Measurements from ENCODE around the gene LCE1D.

The LCE1D gene

DNA sequence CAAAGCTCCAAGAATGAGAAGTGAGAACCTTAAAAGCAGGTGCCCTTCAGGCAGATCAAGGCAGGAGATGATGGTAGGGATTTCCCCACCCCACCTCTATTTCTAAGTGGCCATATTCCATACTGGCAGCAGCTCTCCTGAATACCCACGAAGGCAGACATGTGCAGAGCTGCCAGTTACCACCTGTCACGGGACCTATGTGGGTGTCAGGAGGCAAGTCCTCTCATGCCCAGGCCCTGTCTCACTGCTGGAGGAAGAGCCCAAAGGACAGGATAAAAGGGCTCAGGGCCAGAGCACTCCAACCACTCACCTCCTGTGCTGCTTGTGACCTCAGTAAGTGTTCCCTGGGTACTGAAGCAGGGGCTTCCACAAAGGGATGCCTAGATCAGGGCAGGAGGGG is 14.5 kb downstream of the LCE1D start:
- peak; percentile 31 for DNase-seq (ENCODE audit: low read depth, low spot score)
- H3K27ac ChIP-seq: no peak overlapping the region

DNA sequence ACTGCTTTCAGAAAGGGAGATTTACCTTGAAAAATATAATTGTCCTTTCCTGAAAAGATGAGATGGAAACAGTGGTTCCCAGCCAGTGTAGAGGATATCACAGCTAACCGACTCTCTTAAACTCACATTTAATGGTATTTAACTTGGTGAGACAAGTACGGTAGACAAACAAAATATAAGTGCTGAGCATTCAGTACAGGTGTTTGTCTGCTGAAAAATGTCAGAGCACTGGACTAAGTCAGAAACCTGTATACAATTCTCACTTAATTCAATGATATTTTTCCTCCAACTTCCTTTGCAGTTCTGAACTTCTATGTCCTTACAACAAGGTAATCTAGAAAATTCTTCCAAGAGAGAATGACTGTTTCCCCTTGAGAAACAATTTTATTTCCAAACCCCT is 15.2 kb downstream of the LCE1D start, which contains the start of gene LCE1B:
TSS of gene LCE1B (plus strand) at position 301 of the 400 bp plus-strand sequence. CDS start 476 bp downstream, outside the sequence.
- H3K27ac ChIP-seq: no peak within 1 kb of the TSS
- DNase-seq (ENCODE audit: low read depth, low spot score): no peak

DNA sequence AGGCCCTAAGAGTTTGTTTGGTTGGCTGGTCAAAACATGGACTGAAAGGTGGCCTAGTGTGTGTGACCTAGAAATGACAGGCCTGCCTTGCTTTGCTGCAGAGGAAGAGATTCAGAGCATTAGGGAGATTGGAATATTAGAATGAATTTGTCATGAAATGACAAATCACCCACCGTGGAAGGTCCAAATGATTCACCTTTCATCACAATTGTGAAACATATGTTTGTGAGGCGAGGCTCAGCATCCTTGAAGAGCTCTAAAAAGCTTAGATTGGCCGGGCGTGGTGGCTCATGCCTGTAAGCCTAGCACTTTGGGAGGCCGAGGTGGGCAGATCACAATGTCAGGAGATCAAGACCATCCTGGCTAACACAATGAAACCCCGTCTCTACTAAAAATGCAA is 20.8 kb downstream of the LCE1D start:
- no peak overlapping the region for H3K27ac ChIP-seq
- peak; percentile 1 for DNase-seq (ENCODE audit: low read depth, low spot score)

DNA sequence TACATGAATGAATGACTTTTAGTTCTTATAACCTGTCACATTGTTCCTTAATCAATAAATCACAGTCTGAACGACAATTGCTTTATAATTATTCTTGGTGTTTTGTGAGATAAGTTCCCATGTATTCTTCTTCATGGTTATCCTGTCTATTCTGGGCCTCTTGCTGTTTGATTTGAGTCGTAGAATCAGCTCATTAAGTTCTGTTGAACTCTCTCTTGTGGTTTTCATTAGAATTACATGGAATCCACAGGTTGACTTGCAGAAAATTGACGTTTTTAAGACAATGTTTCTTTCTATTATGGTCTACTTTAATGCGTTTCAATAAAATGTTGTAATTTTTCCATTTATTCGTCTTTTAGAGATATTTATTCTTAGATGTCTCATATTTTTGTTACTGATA is 26.8 kb downstream of the LCE1D start:
- no peak for DNase-seq (ENCODE audit: low read depth, low spot score)

DNA sequence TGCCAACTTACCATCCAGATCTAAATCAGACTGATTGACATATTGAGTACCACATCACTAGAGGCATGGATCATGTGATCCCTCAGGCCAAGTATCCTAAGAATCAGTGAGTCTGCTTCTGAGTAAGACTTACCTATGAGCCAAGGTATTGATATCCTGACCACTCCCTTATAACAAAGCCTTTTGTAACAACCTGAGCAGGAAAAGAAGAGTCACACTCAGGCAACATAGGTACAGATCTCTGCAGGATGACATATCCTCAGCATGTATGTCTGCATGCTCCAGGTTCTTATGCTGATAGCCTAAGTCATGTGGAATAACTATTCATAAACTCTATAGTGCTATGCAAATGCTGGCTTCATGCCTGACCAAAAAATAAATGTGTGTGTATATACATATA is 28.4 kb downstream of the LCE1D start:
- no peak overlapping the region for H3K27ac ChIP-seq
- peak; percentile 36 for DNase-seq (ENCODE audit: low read depth, low spot score)

More for the DNA sequence above, 26.8 kb downstream of the LCE1D start:
- no peak overlapping the region for H3K27ac ChIP-seq

DNA sequence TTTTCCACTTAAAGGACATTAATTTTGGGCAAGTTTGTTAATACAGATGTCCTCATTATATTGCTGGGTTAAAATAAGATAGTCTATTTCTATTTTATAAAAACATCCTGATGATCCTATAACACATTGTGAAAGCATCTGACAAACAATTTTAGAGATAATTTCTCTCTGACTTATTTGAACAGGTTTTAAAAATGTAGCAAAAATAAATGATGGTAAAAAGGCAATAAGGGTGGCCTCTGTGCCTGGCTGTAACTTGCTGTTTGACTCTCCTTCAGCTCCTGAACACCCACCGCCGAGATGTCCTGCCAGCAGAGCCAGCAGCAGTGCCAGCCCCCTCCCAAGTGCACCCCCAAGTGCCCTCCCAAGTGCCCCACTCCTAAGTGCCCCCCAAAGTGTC is 30.7 kb downstream of the LCE1D start, which contains the start of gene LCE1A:
TSS of gene LCE1A (plus strand) at position 301 of the 400 bp plus-strand sequence. CDS start at position 301, 0 bp downstream.
- no peak within 1 kb of the TSS for H3K27ac ChIP-seq
- DNase-seq (ENCODE audit: low read depth, low spot score): no peak

DNA sequence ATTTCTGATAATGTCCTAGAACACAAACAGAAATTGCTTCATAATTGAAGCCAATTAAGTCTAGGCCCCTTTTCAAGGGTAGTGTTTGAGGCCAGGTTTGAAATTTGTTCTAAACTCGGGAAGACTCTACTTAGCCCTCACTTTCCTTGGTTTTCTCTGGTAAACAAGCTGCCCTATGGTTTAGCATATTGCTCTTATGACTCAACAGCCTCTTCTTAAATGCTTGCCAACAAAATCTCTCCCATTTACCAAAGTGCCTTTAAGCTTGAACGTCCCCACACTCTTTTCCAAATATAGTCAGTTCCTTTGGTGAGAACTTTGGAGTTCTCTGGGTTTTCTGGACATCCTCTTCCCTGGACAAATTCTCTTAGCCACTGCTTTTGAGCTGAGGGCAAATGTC is 40.3 kb downstream of the LCE1D start:
- DNase-seq (ENCODE audit: low read depth, low spot score): no peak
- no peak overlapping the region for H3K27ac ChIP-seq

DNA sequence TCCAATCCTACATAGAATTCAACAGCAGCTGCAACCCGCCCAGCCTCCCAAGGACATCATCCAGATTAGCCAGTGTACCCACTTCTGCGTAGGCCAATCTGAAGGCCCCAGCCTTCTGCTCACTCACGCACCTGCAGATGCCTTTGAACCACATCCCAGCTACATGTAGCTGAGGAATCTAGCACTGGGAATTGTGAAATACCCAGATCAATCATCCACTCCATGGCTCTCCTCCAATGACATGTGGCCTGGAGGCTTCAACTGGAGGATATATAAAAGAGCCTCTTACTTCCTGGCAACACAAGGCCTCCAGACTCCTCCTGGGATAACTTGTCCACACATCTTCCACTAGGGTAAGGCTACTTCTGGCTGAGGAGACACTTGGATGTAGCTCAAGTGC is 46.0 kb downstream of the LCE1D start, which contains the start of gene LCE6A:
TSS of gene LCE6A (plus strand) at position 301 of the 400 bp plus-strand sequence. CDS start 665 bp downstream, outside the sequence.
- H3K27ac ChIP-seq: no peak within 1 kb of the TSS
- DNase-seq (ENCODE audit: low read depth, low spot score): no peak

Data from epithelial cell of prostate (primary cell).